T-helper 1 cell treated with Interleukin-12 subunit alpha and Interleukin-12 subunit beta and Interleukin-4 antibody, amounts not matched to agents 30 μg/mL and 1 μg/mL, for 36 hours (primary cell): ENCODE results near the gene DPH3.
"Not testable (repeated sequence)": the region's sequence is repeated elsewhere in the genome, so short reads cannot be mapped to it uniquely, and the experiment has no call there.

Experiments
- H3K27ac Mint-ChIP-seq: one replicate; pipeline ENCODE4 v1.8.0; 2021; ENCODE audit warnings: mild to moderate bottlenecking, mixed read lengths
- H3K27me3 Mint-ChIP-seq: one replicate; pipeline ENCODE4 v1.8.0; 2021; ENCODE audit warnings: low read depth, mixed read lengths
- H3K36me3 Mint-ChIP-seq: one replicate; pipeline ENCODE4 v1.8.0; 2021; ENCODE audit warnings: low read depth, mixed read lengths
- H3K4me1 Mint-ChIP-seq: one replicate; pipeline ENCODE4 v1.8.0; 2021; ENCODE audit warnings: low read depth, mixed read lengths
- H3K4me3 Mint-ChIP-seq: one replicate; pipeline ENCODE4 v1.8.0; 2021; ENCODE audit warnings: mild to moderate bottlenecking, moderate library complexity, mixed read lengths
- H3K9me3 Mint-ChIP-seq: one replicate; pipeline ENCODE4 v1.8.0; 2021; ENCODE audit warnings: mixed read lengths

The DPH3 gene

GRCh38 chr3:16264708-16265454, at the start of gene DPH3, which contains the start of gene OXNAD1:
Gene DPH3 (minus strand): TSS chr3:16264943. CDS start chr3:16264876, 67 bp downstream.
Gene OXNAD1 (plus strand): TSS chr3:16265212. CDS start chr3:16270953, 5,741 bp downstream.
- Mint-ChIP-seq H3K27ac (peak within 1 kb of the TSS; percentile 100), H3K9me3 (no peaks in the 10 kb centered on the region), H3K27me3 (no peaks in the 10 kb centered on the region), H3K36me3 (peaks cover 5% of the 10 kb centered on the region), H3K4me1 (peaks cover 30% of the 10 kb centered on the region), H3K4me3 (peak within 1 kb of the TSS; percentile 99)

- H3K4me1 Mint-ChIP-seq = peaks cover 80% of the 10 kb centered on the region
- H3K4me3 Mint-ChIP-seq = no peak overlapping the region
- H3K36me3 Mint-ChIP-seq = peaks cover 61% of the 10 kb centered on the region
- H3K9me3 Mint-ChIP-seq = no peaks in the 10 kb centered on the region
- no peaks in the 10 kb centered on the region for H3K27me3 Mint-ChIP-seq
- no peak overlapping the region for H3K27ac Mint-ChIP-seq
These were observed 49.3 kb upstream of the DPH3 start for GRCh38 chr3:16313886-16314645.

GRCh38 chr3:16311960-16312451, 47.3 kb upstream of the DPH3 start:
- Mint-ChIP-seq H3K4me1 (peaks cover 77% of the 10 kb centered on the region), H3K4me3 (peak overlapping the region; percentile 77), H3K27me3 (no peaks in the 10 kb centered on the region), H3K27ac (peak overlapping the region; percentile 90), H3K36me3 (peaks cover 64% of the 10 kb centered on the region), H3K9me3 (no peaks in the 10 kb centered on the region)

GRCh38 chr3:16310486-16310885, 45.7 kb upstream of the DPH3 start:
- peak overlapping the region; percentile 91 for H3K27ac Mint-ChIP-seq
- H3K9me3 Mint-ChIP-seq, H3K4me3 Mint-ChIP-seq, H3K27me3 Mint-ChIP-seq: not testable (repeated sequence)
- H3K4me1 Mint-ChIP-seq = peaks cover 79% of the 10 kb centered on the region
- peaks cover 70% of the 10 kb centered on the region for H3K36me3 Mint-ChIP-seq

GRCh38 chr3:16309558-16309957, 44.8 kb upstream of the DPH3 start:
- Mint-ChIP-seq H3K36me3 (peaks cover 75% of the 10 kb centered on the region), H3K4me3 (peak overlapping the region; percentile 73), H3K27me3 (no peaks in the 10 kb centered on the region), H3K9me3 (no peaks in the 10 kb centered on the region), H3K27ac (peak overlapping the region; percentile 91), H3K4me1 (peaks cover 81% of the 10 kb centered on the region)

- peaks cover 81% of the 10 kb centered on the region for H3K4me1 Mint-ChIP-seq
- peaks cover 77% of the 10 kb centered on the region for H3K36me3 Mint-ChIP-seq
- no peaks in the 10 kb centered on the region for H3K9me3 Mint-ChIP-seq
- no peaks in the 10 kb centered on the region for H3K27me3 Mint-ChIP-seq
- peak overlapping the region; percentile 23 for H3K27ac Mint-ChIP-seq
- H3K4me3 Mint-ChIP-seq = no peak overlapping the region
These were observed 44.0 kb upstream of the DPH3 start for GRCh38 chr3:16308727-16309126.

- H3K4me1 Mint-ChIP-seq = peaks cover 78% of the 10 kb centered on the region
- H3K9me3 Mint-ChIP-seq = no peaks in the 10 kb centered on the region
- peaks cover 75% of the 10 kb centered on the region for H3K36me3 Mint-ChIP-seq
- H3K27ac Mint-ChIP-seq = peak overlapping the region; percentile 52
- peak overlapping the region; percentile 32 for H3K4me3 Mint-ChIP-seq
- no peaks in the 10 kb centered on the region for H3K27me3 Mint-ChIP-seq
These were observed 43.2 kb upstream of the DPH3 start for GRCh38 chr3:16307832-16308531.

- Mint-ChIP-seq H3K4me1 (peaks cover 88% of the 10 kb centered on the region), H3K27ac (peak overlapping the region; percentile 76), H3K36me3 (peaks cover 80% of the 10 kb centered on the region), H3K9me3 (no peaks in the 10 kb centered on the region), H3K27me3 (no peaks in the 10 kb centered on the region), H3K4me3 (peak overlapping the region; percentile 68)
These were observed 40.4 kb upstream of the DPH3 start for GRCh38 chr3:16305111-16305541.

- peak overlapping the region; percentile 76 for H3K27ac Mint-ChIP-seq
- no peaks in the 10 kb centered on the region for H3K9me3 Mint-ChIP-seq
- H3K36me3 Mint-ChIP-seq = peaks cover 78% of the 10 kb centered on the region
- H3K4me3 Mint-ChIP-seq = peak overlapping the region; percentile 68
- H3K4me1 Mint-ChIP-seq = peaks cover 88% of the 10 kb centered on the region
- H3K27me3 Mint-ChIP-seq = no peaks in the 10 kb centered on the region
These were observed 39.6 kb upstream of the DPH3 start for GRCh38 chr3:16304061-16305010.

GRCh38 chr3:16303037-16303575, 38.4 kb upstream of the DPH3 start:
- Mint-ChIP-seq H3K4me1 (peaks cover 91% of the 10 kb centered on the region), H3K27me3 (no peaks in the 10 kb centered on the region), H3K4me3 (peak overlapping the region; percentile 90), H3K9me3 (no peaks in the 10 kb centered on the region), H3K27ac (peak overlapping the region; percentile 66), H3K36me3 (peaks cover 80% of the 10 kb centered on the region)

- peaks cover 79% of the 10 kb centered on the region for H3K36me3 Mint-ChIP-seq
- H3K9me3 Mint-ChIP-seq = no peaks in the 10 kb centered on the region
- H3K4me1 Mint-ChIP-seq = peaks cover 89% of the 10 kb centered on the region
- H3K27ac Mint-ChIP-seq = peak overlapping the region; percentile 94
- H3K27me3 Mint-ChIP-seq = no peaks in the 10 kb centered on the region
- peak overlapping the region; percentile 90 for H3K4me3 Mint-ChIP-seq
These were observed 37.4 kb upstream of the DPH3 start for GRCh38 chr3:16302082-16302631.

- Mint-ChIP-seq H3K4me3 (peak overlapping the region; percentile 90), H3K27me3 (no peaks in the 10 kb centered on the region), H3K27ac (peak overlapping the region; percentile 94), H3K4me1 (peaks cover 88% of the 10 kb centered on the region), H3K9me3 (no peaks in the 10 kb centered on the region), H3K36me3 (peaks cover 79% of the 10 kb centered on the region)
These were observed 36.8 kb upstream of the DPH3 start for GRCh38 chr3:16301507-16301906.

- Mint-ChIP-seq H3K27me3 (no peaks in the 10 kb centered on the region), H3K4me1 (peaks cover 88% of the 10 kb centered on the region), H3K36me3 (peaks cover 80% of the 10 kb centered on the region), H3K4me3 (peak overlapping the region; percentile 90), H3K9me3 (no peaks in the 10 kb centered on the region), H3K27ac (peak overlapping the region; percentile 94)
These were observed 36.2 kb upstream of the DPH3 start for GRCh38 chr3:16300881-16301359.
